WTC11 (cell line): ENCODE results near the gene PIK3C2B. TPM values are rescaled to one million over a fixed set of nuclear protein-coding genes. Genes with fewer than 3 reads are reported as not detected.

Source experiments
- ATAC-seq: fragments of 200-7000 bp; cut with Tn5 transposase; 2 replicates; pipeline ENCODE4 v1.10.0; 2021; ENCODE audit warnings: mild to moderate bottlenecking, moderate library complexity
- CTCF ChIA-PET: fragments of 300-600 bp; sonication (Branson Sonifier 250); formaldehyde crosslinking; loops from one replicate; lab custom pipeline; 2021; ENCODE audit warnings: antibody characterized with exemption; lab: Charles Lee
- POLR2A ChIA-PET: fragments of 350-600 bp; sonication (Branson Sonifier 250); formaldehyde crosslinking; loops from one replicate; lab custom pipeline; 2021; ENCODE audit warnings: antibody characterized with exemption; lab: Charles Lee
- DNase-seq: peaks from one replicate; pipeline ENCODE4 v3.0.0; 2021; ENCODE audit warnings: low spot score
- H3K27ac Mint-ChIP-seq: 2 replicates; pipeline ENCODE4 v1.8.0; 2021; ENCODE audit warnings: mixed read lengths
- H3K27me3 Mint-ChIP-seq: 2 replicates; pipeline ENCODE4 v1.8.0; 2021; ENCODE audit warnings: low read depth, mild to moderate bottlenecking, moderate library complexity, mixed read lengths
- H3K36me3 Mint-ChIP-seq: 2 replicates; pipeline ENCODE4 v1.8.0; 2021; ENCODE audit warnings: mixed read lengths
- H3K4me1 Mint-ChIP-seq: 2 replicates; pipeline ENCODE4 v1.8.0; 2022; ENCODE audit warnings: mixed read lengths
- H3K4me3 Mint-ChIP-seq: 2 replicates; pipeline ENCODE4 v1.8.0; 2021; ENCODE audit warnings: mild to moderate bottlenecking, moderate library complexity, mixed read lengths
- H3K9me3 Mint-ChIP-seq: 2 replicates; pipeline ENCODE4 v1.8.0; 2021; ENCODE audit warnings: mixed read lengths
- ATF1 ChIP-seq: sonication (generic); formaldehyde crosslinking; IDR thresholded peaks from 2 replicates; pipeline ENCODE4 v1.8.1; 2023; ENCODE audit warnings: mild to moderate bottlenecking, moderate library complexity, missing genetic modification reagents
- ATF3 ChIP-seq: sonication (generic); formaldehyde crosslinking; conservative IDR thresholded peaks from 2 replicates; pipeline ENCODE4 v1.8.1; 2022; ENCODE audit warnings: mild to moderate bottlenecking, missing genetic modification reagents
- CDX4 ChIP-seq: fragments of 250-450 bp; sonication (Bioruptor Pico); IDR thresholded peaks from 2 replicates; pipeline ENCODE4 v1.9.0; 2021; ENCODE audit warnings: moderate library complexity, mild to moderate bottlenecking, inconsistent platforms, borderline replicate concordance
- E2F5 ChIP-seq: sonication (generic); formaldehyde crosslinking; IDR thresholded peaks from 2 replicates; pipeline ENCODE4 v1.8.1; 2022; ENCODE audit warnings: mild to moderate bottlenecking, moderate library complexity, missing genetic modification reagents
- EMX1 ChIP-seq: fragments of 250-450 bp; sonication (Bioruptor Pico); IDR thresholded peaks from 2 replicates; pipeline ENCODE4 v1.8.0; 2021; ENCODE audit warnings: mild to moderate bottlenecking
- HMGXB4 ChIP-seq: sonication (generic); formaldehyde crosslinking; IDR thresholded peaks from 2 replicates; pipeline ENCODE4 v1.8.1; 2023; ENCODE audit warnings: mild to moderate bottlenecking, moderate library complexity, missing genetic modification reagents
- IRF1 ChIP-seq: sonication (generic); formaldehyde crosslinking; IDR thresholded peaks from 2 replicates; pipeline ENCODE4 v1.8.0; 2023; ENCODE audit warnings: missing genetic modification reagents
- KAT7 ChIP-seq: sonication (generic); formaldehyde crosslinking; IDR thresholded peaks from 2 replicates; pipeline ENCODE4 v1.8.1; 2023; ENCODE audit warnings: missing genetic modification reagents, mild to moderate bottlenecking, borderline replicate concordance
- MXD4 ChIP-seq: fragments of 250-450 bp; sonication (Bioruptor Pico); IDR thresholded peaks from 2 replicates; pipeline ENCODE4 v1.8.0; 2021; ENCODE audit warnings: mild to moderate bottlenecking, moderate library complexity, borderline replicate concordance
- NFYB ChIP-seq: sonication (generic); formaldehyde crosslinking; conservative IDR thresholded peaks from 2 replicates; pipeline ENCODE4 v1.8.0; 2022; ENCODE audit warnings: low read depth, missing genetic modification reagents
- RELA ChIP-seq: sonication (generic); formaldehyde crosslinking; IDR thresholded peaks from 2 replicates; pipeline ENCODE4 v1.8.1; 2022; ENCODE audit warnings: missing genetic modification reagents, mild to moderate bottlenecking, borderline replicate concordance
- RORB ChIP-seq: fragments of 250-450 bp; sonication (Bioruptor Pico); IDR thresholded peaks from 2 replicates; pipeline ENCODE4 v1.9.0; 2021; ENCODE audit warnings: mild to moderate bottlenecking
- SP1 ChIP-seq: sonication (generic); formaldehyde crosslinking; conservative IDR thresholded peaks from 2 replicates; pipeline ENCODE4 v1.8.1; 2022; ENCODE audit warnings: missing genetic modification reagents
- TEAD1 ChIP-seq: sonication (generic); formaldehyde crosslinking; IDR thresholded peaks from 2 replicates; pipeline ENCODE4 v1.8.0; 2022; ENCODE audit warnings: mild to moderate bottlenecking, missing genetic modification reagents
- ZNF263 ChIP-seq: sonication (generic); formaldehyde crosslinking; IDR thresholded peaks from 2 replicates; pipeline ENCODE4 v1.8.1; 2022; ENCODE audit warnings: low read depth, mild to moderate bottlenecking, moderate library complexity, missing genetic modification reagents
- ZNF281 ChIP-seq: sonication (generic); formaldehyde crosslinking; IDR thresholded peaks from 2 replicates; pipeline ENCODE4 v1.8.0; 2023; ENCODE audit warnings: mild to moderate bottlenecking, missing genetic modification reagents
- ZNF416 ChIP-seq: fragments of 250-450 bp; sonication (Bioruptor Pico); IDR thresholded peaks from 2 replicates; pipeline ENCODE4 v1.9.0; 2021; ENCODE audit warnings: mild to moderate bottlenecking, inconsistent platforms
- ZNF423 ChIP-seq: fragments of 250-450 bp; sonication (Bioruptor Pico); IDR thresholded peaks from 2 replicates; pipeline ENCODE4 v2.1.2; 2022; ENCODE audit warnings: mild to moderate bottlenecking, moderate library complexity
- total RNA-seq: library from RNA; stranded (reverse); gene quantifications from 3 replicates; pipeline ENCODE4 v1.2.3, GENCODE V29; 2021

The PIK3C2B gene
- total RNA-seq, 1 experiment from 2014 or later = 27.7 TPM

- TF ChIP-seq HMGXB4 (CRISPR knock-in tag) (peak; percentile 67; the same call in 1 of the 2 replicates), NFYB (CRISPR knock-in tag) (no peak), ZNF281 (CRISPR knock-in tag) (no peak), MXD4 (no peak), EMX1 (CRISPR knock-in tag) (peak; percentile 73; the same call in 1 of the 2 replicates), TEAD1 (CRISPR knock-in tag) (peak; percentile 46; the same call in 1 of the 2 replicates), ATF1 (CRISPR knock-in tag) (0 out of 2 replicates have a peak, but pooled peaks have one; percentile 35), RORB (CRISPR knock-in tag) (peak; percentile 64; the same call in 1 of the 2 replicates), ZNF416 (CRISPR knock-in tag) (no peak), ATF3 (CRISPR knock-in tag) (peak; percentile 100), SP1 (CRISPR knock-in tag) (peak; percentile 29; the same call in 1 of the 2 replicates)
Observed at GRCh38 chr1:204506969-204507316, 12.3 kb upstream of the PIK3C2B start (continued).

- POLR2A ChIA-PET = interaction anchor here (1.0 to 3.1 kb wide), 4 partner anchors 10 to 94 kb away, joined by 3 to 38 read pairs (median 11); partner anchors contain the start of genes MDM4 and PIK3C2B
- DNase-seq = peak; percentile 72
- peak; percentile 86 for ATAC-seq
- no peaks in the 10 kb centered on the region for H3K36me3 Mint-ChIP-seq
- H3K4me3 Mint-ChIP-seq = peak overlapping the region; percentile 96
- TF ChIP-seq IRF1 (no peak), HMGXB4 (CRISPR knock-in tag) (peak; percentile 64; the same call in 1 of the 2 replicates), ZNF263 (CRISPR knock-in tag) (no peak), RELA (CRISPR knock-in tag) (no peak), ZNF423 (0 out of 2 replicates have a peak, but pooled peaks have one; percentile 6), E2F5 (CRISPR knock-in tag) (no peak), KAT7 (no peak), CDX4 (peak; percentile 92)
- TF ChIP-seq, all 79 proteins: peak for 3
- Mint-ChIP-seq H3K27me3 (peaks cover 3% of the 10 kb centered on the region; the same call in 1 of the 2 replicates), H3K9me3 (no peaks in the 10 kb centered on the region), H3K4me1 (peaks cover 11% of the 10 kb centered on the region), H3K27ac (peak overlapping the region; percentile 68)
- CTCF ChIA-PET = interaction anchor here (0.8 to 19.5 kb wide), 10 partner anchors 9 to 377 kb away, joined by 3 to 906 read pairs (median 13); partner anchors contain the start of genes MDM4 and PIK3C2B
Observed at GRCh38 chr1:204506201-204506968, 11.8 kb upstream of the PIK3C2B start.
